ENCODE data around the gene EIF4A2.

Gene EIF4A2

DNA sequence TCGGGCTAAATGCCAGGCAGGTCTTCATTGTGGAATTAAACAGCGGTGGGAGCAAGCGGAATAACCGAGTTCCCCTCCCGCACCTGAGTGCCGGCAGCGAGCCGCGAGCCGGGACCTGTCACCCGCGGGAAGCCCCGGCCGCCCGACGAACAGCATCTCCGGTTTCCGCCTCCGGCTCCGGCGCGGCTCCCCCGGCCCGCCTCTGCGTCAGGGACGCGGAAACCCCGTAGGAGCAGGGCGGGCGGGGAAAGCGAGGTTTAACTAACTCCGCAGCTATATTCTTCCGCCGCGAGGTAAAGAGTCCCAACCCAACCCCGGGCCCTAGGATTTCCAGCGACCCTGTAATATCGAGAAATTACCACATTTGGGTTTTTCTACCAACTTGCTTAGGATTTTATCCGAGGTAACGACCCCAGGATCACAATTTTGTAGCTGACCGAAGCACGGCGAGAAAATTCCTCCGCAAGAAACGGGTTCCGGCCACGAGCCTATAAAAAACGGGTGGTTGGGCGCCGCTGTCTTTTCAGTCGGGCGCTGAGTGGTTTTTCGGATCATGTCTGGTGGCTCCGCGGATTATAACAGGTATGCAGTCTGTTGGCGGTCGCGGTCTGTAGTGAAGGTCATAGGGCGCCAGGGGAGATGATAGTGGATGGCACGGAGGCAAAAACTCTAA, at the start of gene EIF4A2:
TSS of gene EIF4A2 (plus strand) at position 520 of the 673 bp plus-strand sequence. CDS start at position 554, 34 bp downstream.
- DNase-seq (ENCODE audit: low spot score), result peak; percentile 76

GRCh38 chr3:186742618-186743380, 40.6 kb upstream of the EIF4A2 start:
- DNase-seq (ENCODE audit: low spot score), result peak; percentile 34

DNA sequence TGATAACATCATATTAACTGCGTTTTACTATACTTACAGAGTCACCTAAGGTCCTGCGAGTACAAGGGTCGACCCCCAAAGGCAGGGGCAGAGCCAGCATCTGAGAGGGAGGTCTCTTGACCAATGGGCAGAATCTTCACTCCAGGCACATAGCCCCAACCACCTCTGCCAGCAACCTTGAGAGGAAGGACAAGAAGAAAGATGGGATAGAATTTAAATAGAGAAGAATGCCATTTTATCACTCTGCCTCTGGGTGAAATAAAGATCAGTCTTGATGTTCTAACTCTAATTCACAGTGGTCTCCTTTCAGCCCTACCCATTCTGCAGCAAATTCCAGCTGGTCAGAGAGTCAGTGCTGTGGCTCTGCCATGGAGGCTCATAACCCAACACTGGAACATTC, 39.7 kb upstream of the EIF4A2 start:
- no peak for DNase-seq (ENCODE audit: low spot score)

GRCh38 chr3:186746008-186746407, 37.4 kb upstream of the EIF4A2 start:
- DNase-seq (ENCODE audit: low spot score), result peak; percentile 33

DNA sequence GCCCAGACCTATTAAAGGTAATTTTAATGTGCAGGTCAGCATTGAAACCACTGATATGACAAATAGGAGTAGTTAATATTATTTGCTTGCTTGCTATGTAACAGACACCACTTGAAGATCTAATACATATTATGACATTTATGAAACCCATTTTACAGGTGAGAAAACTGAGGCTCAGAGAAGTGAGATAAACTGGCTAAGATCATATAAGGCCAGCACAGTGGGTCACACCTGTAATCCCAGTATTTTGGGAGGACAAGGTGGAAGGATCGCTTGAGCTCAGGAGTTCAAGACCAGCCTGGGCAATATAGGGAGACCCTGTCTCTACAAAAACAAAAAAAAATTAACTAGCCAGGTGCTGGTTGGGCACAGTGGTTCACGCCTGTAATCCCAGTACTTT, 33.1 kb upstream of the EIF4A2 start:
- no peak for DNase-seq (ENCODE audit: low spot score)

DNA sequence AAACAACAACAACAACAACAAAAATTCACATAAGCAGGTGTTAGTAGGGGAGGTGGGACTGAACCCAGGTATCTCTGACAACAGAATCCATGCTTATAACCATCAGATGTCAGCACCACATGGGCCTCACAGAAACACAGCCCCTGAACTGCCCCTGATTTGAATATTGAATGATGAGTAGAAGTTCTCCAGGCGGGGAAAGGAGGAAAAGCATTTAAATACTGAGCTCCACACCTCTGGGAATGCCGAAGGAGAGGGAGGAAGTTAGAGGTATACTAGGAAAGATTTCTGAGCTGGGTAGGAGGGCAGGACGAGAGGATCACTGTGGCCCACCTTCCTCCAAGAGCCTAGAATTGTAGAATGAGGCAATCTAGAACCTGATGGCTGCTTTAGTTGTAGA, 31.9 kb upstream of the EIF4A2 start:
- DNase-seq (ENCODE audit: low spot score), result no peak

GRCh38 chr3:186754006-186754405, 29.4 kb upstream of the EIF4A2 start:
- DNase-seq (ENCODE audit: low spot score), result no peak

DNA sequence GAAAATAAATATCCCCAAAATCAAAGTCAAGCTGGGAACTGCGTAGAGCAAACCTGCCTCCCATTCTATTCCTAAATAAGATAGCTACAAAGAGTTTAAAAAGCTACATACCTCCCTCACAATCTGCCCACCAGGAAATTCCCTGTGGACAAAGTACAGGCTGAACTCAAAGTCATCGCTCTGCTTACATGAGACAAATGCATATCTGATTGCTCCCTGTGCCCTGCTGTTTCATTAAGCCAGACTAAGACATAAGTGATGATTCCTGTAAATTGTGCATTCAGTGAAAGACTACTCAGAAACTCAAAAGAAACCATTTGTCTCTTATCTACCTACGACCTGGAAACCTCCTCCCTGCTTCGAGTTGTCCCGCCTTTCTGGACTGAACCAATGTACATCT, 28.5 kb upstream of the EIF4A2 start:
- no peak for DNase-seq (ENCODE audit: low spot score)

GRCh38 chr3:186757214-186757613, 26.2 kb upstream of the EIF4A2 start:
- DNase-seq (ENCODE audit: low spot score), result no peak

DNA sequence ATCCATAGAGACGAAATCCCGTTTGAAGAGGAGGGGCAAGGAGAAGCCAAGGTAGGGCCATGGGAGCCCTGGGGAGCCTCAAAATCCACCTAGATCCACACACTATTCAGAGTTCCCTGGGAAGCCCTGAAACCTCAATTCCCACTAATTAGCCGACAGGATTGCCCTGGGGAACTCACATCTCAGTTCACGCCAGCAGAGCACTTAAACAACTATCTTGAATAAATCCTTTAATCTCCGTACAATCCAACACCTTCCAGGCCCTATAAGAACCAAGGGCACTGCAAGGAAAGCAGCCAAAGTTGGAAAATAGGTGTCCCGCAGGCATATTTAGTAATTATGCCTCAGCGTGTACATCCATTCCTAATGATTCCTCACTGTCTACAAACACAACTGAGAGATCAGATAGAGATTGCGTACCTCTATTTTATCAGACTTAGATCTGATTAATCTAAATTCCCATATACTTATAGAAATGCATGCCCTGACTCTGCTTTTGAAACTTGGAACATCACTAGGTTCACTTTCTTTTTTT, 25.6 kb upstream of the EIF4A2 start:
- DNase-seq (ENCODE audit: low spot score), result no peak

DNA sequence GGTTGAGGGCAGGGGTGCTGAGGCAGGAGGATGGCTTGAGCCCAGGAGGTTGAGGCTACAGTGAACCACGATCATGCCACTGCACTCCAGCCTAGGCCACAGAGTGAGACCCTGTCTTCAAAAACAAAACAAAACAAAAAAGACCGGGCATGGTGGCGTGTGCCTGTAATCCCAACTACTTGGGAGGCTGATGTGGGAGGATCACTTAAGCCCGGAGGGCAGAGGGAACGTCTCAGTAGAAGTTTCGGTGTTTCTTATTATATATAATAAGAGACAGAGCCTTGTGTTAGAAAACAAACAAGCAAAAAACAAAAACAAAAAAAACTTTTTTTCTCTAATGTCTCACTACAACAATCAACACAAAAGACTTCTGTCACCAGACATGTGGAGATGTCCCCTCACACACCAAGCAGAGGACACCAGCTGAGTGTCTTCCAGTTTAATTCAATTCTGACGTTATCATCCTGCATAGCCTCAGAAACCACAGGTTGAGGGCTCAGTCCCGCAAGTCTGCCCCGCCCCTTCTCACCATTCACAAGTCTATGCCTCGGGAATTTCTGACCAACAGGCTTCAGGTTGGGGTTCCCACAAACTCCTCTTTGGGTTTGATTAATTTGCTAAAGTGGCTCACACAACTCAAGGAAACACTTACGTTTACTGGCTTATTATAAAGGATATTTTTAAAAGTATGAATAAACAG, 24.0 kb upstream of the EIF4A2 start:
- no peak for DNase-seq (ENCODE audit: low spot score)

DNA sequence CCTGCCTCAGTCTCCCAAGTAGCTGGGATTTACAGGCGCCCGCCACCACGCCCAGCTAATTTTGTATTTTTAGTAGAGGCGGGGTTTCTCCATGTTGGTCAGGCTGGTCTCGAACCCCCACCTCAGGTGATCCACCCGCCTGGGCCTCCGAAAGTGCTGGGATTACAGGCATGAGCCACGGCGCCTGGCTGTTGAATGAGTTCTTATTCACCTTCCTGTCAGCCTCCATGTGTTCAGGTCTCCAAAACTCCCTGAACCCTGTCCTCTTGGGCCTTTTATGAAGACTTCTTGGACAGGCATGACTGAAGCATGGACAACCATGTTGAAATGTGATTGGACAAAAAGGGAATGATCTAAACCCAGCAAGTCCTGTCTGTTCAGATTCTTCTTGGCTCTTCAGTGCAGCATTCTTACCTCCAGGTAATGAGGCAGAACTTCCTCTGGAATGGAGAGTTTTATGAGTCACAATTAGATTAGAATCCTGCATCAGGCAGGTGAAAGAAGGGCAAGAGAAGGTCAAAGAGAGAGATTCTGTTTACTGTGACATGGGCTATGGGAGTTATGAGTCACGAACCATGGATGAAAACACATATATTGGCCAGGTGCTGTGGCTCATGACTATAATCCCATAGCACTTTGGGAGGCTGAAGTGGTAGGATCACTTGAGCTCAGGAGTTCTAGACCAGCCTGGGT, 23.1 kb upstream of the EIF4A2 start:
- no peak for DNase-seq (ENCODE audit: low spot score)

- no peak for DNase-seq (ENCODE audit: low spot score)
Measured at GRCh38 chr3:186760897-186761447, 22.4 kb upstream of the EIF4A2 start.

GRCh38 chr3:186772281-186772694, 11.1 kb upstream of the EIF4A2 start:
- DNase-seq (ENCODE audit: low spot score), result no peak

GRCh38 chr3:186772701-186773417, 10.5 kb upstream of the EIF4A2 start:
- no peak for DNase-seq (ENCODE audit: low spot score)

- no peak for DNase-seq (ENCODE audit: low spot score)
Measured at GRCh38 chr3:186775999-186776398, 7.4 kb upstream of the EIF4A2 start.

DNA sequence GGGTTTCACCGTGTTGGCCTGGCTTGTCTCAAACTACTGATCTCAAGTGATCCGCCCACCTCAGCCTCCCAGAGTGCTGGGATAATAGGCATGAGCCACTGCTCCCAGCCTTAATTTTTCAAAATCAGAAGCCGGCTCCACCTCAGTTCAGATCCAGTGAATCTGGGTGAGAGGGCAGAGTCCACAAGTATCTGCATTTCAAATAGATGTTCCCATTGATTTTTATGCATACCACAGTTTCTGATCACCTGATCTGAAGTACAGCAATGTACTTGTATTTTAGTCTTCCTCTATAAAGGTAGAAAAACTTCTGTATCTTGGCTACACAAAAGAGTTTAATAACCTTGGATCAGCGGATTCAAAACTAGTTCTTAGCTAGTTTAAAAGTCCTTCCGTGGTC, 4.2 kb upstream of the EIF4A2 start:
- no peak for DNase-seq (ENCODE audit: low spot score)

- no peak for DNase-seq (ENCODE audit: low spot score)
Measured at GRCh38 chr3:186782542-186783057, 777 bp upstream of the EIF4A2 start.

GRCh38 chr3:186783731-186784515, 546 bp downstream of the EIF4A2 start:
- DNase-seq (ENCODE audit: low spot score), result no peak
